Ishikawa (cell line): Measurements from ENCODE around the gene P2RY12.

Experiments
- CEBPB ChIP-seq: IDR thresholded peaks from 2 replicates; pipeline ENCODE4 v1.6.1; 2012
- CREB1 ChIP-seq: IDR thresholded peaks from 2 replicates; pipeline ENCODE4 v1.6.1; 2012; ENCODE audit warnings: low read depth
- EGR1 ChIP-seq: IDR thresholded peaks from 2 replicates; pipeline ENCODE4 v1.6.1; 2012
- EP300 ChIP-seq: IDR thresholded peaks from 2 replicates; pipeline ENCODE4 v1.6.1; 2012; ENCODE audit warnings: borderline replicate concordance
- FOXM1 ChIP-seq: IDR thresholded peaks from 2 replicates; pipeline ENCODE4 v1.6.1; 2012; ENCODE audit warnings: low read depth, borderline replicate concordance
- MAX ChIP-seq: IDR thresholded peaks from 2 replicates; pipeline ENCODE4 v1.6.1; 2012
- NFIC ChIP-seq: IDR thresholded peaks from 2 replicates; pipeline ENCODE4 v1.6.1; 2012
- RAD21 ChIP-seq: IDR thresholded peaks from 2 replicates; pipeline ENCODE4 v1.6.1; 2012; ENCODE audit warnings: low read depth
- REST ChIP-seq: IDR thresholded peaks from 2 replicates; pipeline ENCODE4 v1.6.1; 2012; ENCODE audit warnings: low read depth, mild to moderate bottlenecking
- TAF1 ChIP-seq: IDR thresholded peaks from 2 replicates; pipeline ENCODE4 v1.6.1; 2012; ENCODE audit warnings: low read depth, mild to moderate bottlenecking
- TCF12 ChIP-seq: IDR thresholded peaks from 2 replicates; pipeline ENCODE4 v1.6.1; 2012; ENCODE audit warnings: low read depth
- TEAD4 ChIP-seq: IDR thresholded peaks from 2 replicates; pipeline ENCODE4 v1.6.1; 2012
- USF1 ChIP-seq: IDR thresholded peaks from 2 replicates; pipeline ENCODE4 v1.6.1; 2012
- YY1 ChIP-seq: IDR thresholded peaks from 2 replicates; pipeline ENCODE4 v1.6.1; 2012; ENCODE audit warnings: low read depth
- ZBTB7A ChIP-seq: IDR thresholded peaks from 2 replicates; pipeline ENCODE4 v1.6.1; 2012; ENCODE audit warnings: low read depth

P2RY12 gene

GRCh38 chr3:151384741-151385174 lies at the start of gene P2RY12:
Gene P2RY12 (minus strand): TSS chr3:151384753. CDS start chr3:151338845, 45,908 bp downstream.
- no peak for TF ChIP-seq NFIC
- no peak for TF ChIP-seq EGR1
- TF ChIP-seq TCF12, result no peak
- TF ChIP-seq ZBTB7A, result no peak
- no peak for TF ChIP-seq USF1

- TF ChIP-seq TAF1 (no peak), EP300 (no peak), CREB1 (no peak), RAD21 (no peak), NFIC (no peak), FOXM1 (no peak)
Observed at GRCh38 chr3:151432616-151433372, 48.2 kb upstream of the P2RY12 start.

GRCh38 chr3:151431940-151432339 lies 47.4 kb upstream of the P2RY12 start:
- TF ChIP-seq CREB1 (no peak), EP300 (no peak), RAD21 (no peak), ZBTB7A (no peak), REST (no peak), TEAD4 (no peak), USF1 (no peak), TAF1 (no peak), YY1 (no peak), NFIC (no peak), EGR1 (no peak), TCF12 (no peak), MAX (no peak), FOXM1 (no peak), CEBPB (no peak)

- no peak for TF ChIP-seq EP300
- no peak for TF ChIP-seq RAD21
- TF ChIP-seq USF1, result no peak
- no peak for TF ChIP-seq TAF1
- no peak for TF ChIP-seq CEBPB
- TF ChIP-seq REST, result no peak
- TF ChIP-seq FOXM1, result no peak
- TF ChIP-seq TCF12, result no peak
Observed at GRCh38 chr3:151430821-151431484, 46.4 kb upstream of the P2RY12 start.

- TF ChIP-seq USF1 (no peak), TAF1 (no peak), REST (no peak), CEBPB (no peak), ZBTB7A (no peak), RAD21 (no peak), NFIC (no peak), EP300 (no peak), EGR1 (no peak), TCF12 (no peak), CREB1 (no peak), TEAD4 (no peak), FOXM1 (no peak), YY1 (no peak), MAX (no peak)
Observed at GRCh38 chr3:151428386-151428785, 43.8 kb upstream of the P2RY12 start.
